ENCODE results near the gene SPRED2.

SPRED2 gene

GRCh38 chr2:65273344-65273743, 159.1 kb downstream of the SPRED2 start:
- Histone ChIP-seq H3K9me3 (ENCODE audit: insufficient read depth, low read length) (no peaks in the 10 kb centered on the region), H3K9ac (ENCODE audit: low read length) (no peak overlapping the region), H4K20me1 (ENCODE audit: insufficient read depth, low read length) (peaks cover 5% of the 10 kb centered on the region; the same call in 1 of the 2 replicates), H3K4me3 (ENCODE audit: low read length) (no peak overlapping the region), H2AFZ (ENCODE audit: low read depth, low read length) (no peak overlapping the region), H3K27me3 (ENCODE audit: low read depth, low read length) (no peaks in the 10 kb centered on the region), H3K79me2 (ENCODE audit: low read length) (no peaks in the 10 kb centered on the region), H3K27ac (ENCODE audit: low read length) (no peak overlapping the region), H3K4me2 (ENCODE audit: low read length) (no peak overlapping the region), H3K4me1 (ENCODE audit: low read length) (no peaks in the 10 kb centered on the region), H3K36me3 (replicated peaks; ENCODE audit: low read depth, low read length) (peaks cover 20% of the 10 kb centered on the region)
- TF ChIP-seq EZH2phosphoT487 (IDR thresholded peaks at IDR 0.05; ENCODE audit: low read depth) (no peak), CTCF (IDR thresholded peaks at IDR 0.05; ENCODE audit: low read depth, low read length) (no peak)

GRCh38 chr2:65268957-65269356, 163.4 kb downstream of the SPRED2 start:
- Histone ChIP-seq H3K27me3 (ENCODE audit: low read depth, low read length) (no peaks in the 10 kb centered on the region), H3K9ac (ENCODE audit: low read length) (no peak overlapping the region), H2AFZ (ENCODE audit: low read depth, low read length) (no peak overlapping the region), H3K4me2 (ENCODE audit: low read length) (no peak overlapping the region), H3K4me3 (ENCODE audit: low read length) (no peak overlapping the region), H3K27ac (ENCODE audit: low read length) (no peak overlapping the region), H3K4me1 (ENCODE audit: low read length) (no peaks in the 10 kb centered on the region), H3K36me3 (replicated peaks; ENCODE audit: low read depth, low read length) (peaks cover 54% of the 10 kb centered on the region), H3K79me2 (ENCODE audit: low read length) (peaks cover 8% of the 10 kb centered on the region; the same call in 1 of the 2 replicates), H3K9me3 (ENCODE audit: insufficient read depth, low read length) (no peaks in the 10 kb centered on the region), H4K20me1 (ENCODE audit: insufficient read depth, low read length) (peaks cover 27% of the 10 kb centered on the region)
- TF ChIP-seq EZH2phosphoT487 (IDR thresholded peaks at IDR 0.05; ENCODE audit: low read depth) (no peak), CTCF (IDR thresholded peaks at IDR 0.05; ENCODE audit: low read depth, low read length) (no peak)

- H3K4me2 ChIP-seq (ENCODE audit: low read length) = no peak overlapping the region
- no peak overlapping the region for H2AFZ ChIP-seq (ENCODE audit: low read depth, low read length)
- TF ChIP-seq EZH2phosphoT487 (IDR thresholded peaks at IDR 0.05; ENCODE audit: low read depth) (no peak), CTCF (IDR thresholded peaks at IDR 0.05; ENCODE audit: low read depth, low read length) (no peak)
- H4K20me1 ChIP-seq (ENCODE audit: insufficient read depth, low read length) = peaks cover 28% of the 10 kb centered on the region
- H3K27ac ChIP-seq (ENCODE audit: low read length) = no peak overlapping the region
- H3K9ac ChIP-seq (ENCODE audit: low read length) = no peak overlapping the region
- H3K27me3 ChIP-seq (ENCODE audit: low read depth, low read length) = no peaks in the 10 kb centered on the region
- H3K4me3 ChIP-seq (ENCODE audit: low read length) = no peak overlapping the region
- H3K79me2 ChIP-seq (ENCODE audit: low read length) = peaks cover 9% of the 10 kb centered on the region; the same call in 1 of the 2 replicates
- no peaks in the 10 kb centered on the region for H3K4me1 ChIP-seq (ENCODE audit: low read length)
- peaks cover 53% of the 10 kb centered on the region for H3K36me3 ChIP-seq (replicated peaks; ENCODE audit: low read depth, low read length)
- H3K9me3 ChIP-seq (ENCODE audit: insufficient read depth, low read length) = no peaks in the 10 kb centered on the region
Observed at GRCh38 chr2:65267008-65267407, 165.4 kb downstream of the SPRED2 start.

- Histone ChIP-seq H4K20me1 (ENCODE audit: insufficient read depth, low read length) (peaks cover 35% of the 10 kb centered on the region), H3K36me3 (replicated peaks; ENCODE audit: low read depth, low read length) (peaks cover 52% of the 10 kb centered on the region), H3K79me2 (ENCODE audit: low read length) (peaks cover 15% of the 10 kb centered on the region; the same call in 1 of the 2 replicates), H3K9ac (ENCODE audit: low read length) (no peak overlapping the region), H3K27me3 (ENCODE audit: low read depth, low read length) (no peaks in the 10 kb centered on the region), H2AFZ (ENCODE audit: low read depth, low read length) (no peak overlapping the region), H3K4me3 (ENCODE audit: low read length) (no peak overlapping the region), H3K9me3 (ENCODE audit: insufficient read depth, low read length) (no peaks in the 10 kb centered on the region), H3K4me1 (ENCODE audit: low read length) (no peaks in the 10 kb centered on the region), H3K4me2 (ENCODE audit: low read length) (no peak overlapping the region), H3K27ac (ENCODE audit: low read length) (no peak overlapping the region)
- TF ChIP-seq EZH2phosphoT487 (IDR thresholded peaks at IDR 0.05; ENCODE audit: low read depth) (no peak), CTCF (IDR thresholded peaks at IDR 0.05; ENCODE audit: low read depth, low read length) (no peak)
Observed at GRCh38 chr2:65265671-65266045, 166.7 kb downstream of the SPRED2 start.
